ENCODE results near the gene MRPL46. TPM values are rescaled to one million over a fixed set of nuclear protein-coding genes. Genes with fewer than 3 reads are reported as not detected.

Gene MRPL46
- total and polyA plus RNA-seq, 2 of the 8 experiments (the other 6 are each of a cell fraction or from before 2014, with no cell fraction given): 17.2 to 24.5 TPM

DNA sequence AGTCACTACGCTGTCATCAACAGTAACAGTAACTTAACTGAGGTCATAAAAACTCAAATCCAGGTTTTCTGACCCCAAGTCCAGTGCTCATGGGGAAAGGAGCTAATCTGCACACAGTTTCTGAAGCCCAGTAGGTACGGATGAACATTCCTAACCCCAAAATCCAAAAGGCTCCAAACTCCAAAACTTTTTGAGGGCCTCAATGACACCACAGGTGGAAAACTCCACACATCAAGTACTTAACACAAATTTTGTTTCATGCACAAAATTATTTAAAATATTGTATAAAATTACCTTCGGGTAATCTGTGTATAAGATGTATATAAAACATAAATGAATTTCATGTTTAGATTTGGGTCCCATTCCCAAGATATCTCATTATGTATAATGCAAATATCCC, 10.5 kb downstream of the MRPL46 start:
- Histone ChIP-seq H3K27ac (ENCODE audit: low read depth, low read length) (no peak overlapping the region), H3K18ac (ENCODE audit: extremely low read depth, low read length) (no peak overlapping the region), H3K4me2 (ENCODE audit: insufficient read depth in 1 of 2, low read depth in 2 of 2, low read length in 2 of 2) (no peak overlapping the region), H2BK120ac (replicated peaks; ENCODE audit: low read depth, low read length) (no peak overlapping the region), H2AK5ac (ENCODE audit: low read depth, low read length) (no peak overlapping the region), H2BK15ac (ENCODE audit: low read length) (no peak overlapping the region), H2BK20ac (ENCODE audit: low read length) (no peak overlapping the region), H3K23me2 (ENCODE audit: low read depth, low read length) (0 out of 2 replicates have a peak, but pooled peaks cover 1% of the 10 kb centered on the region), H3K9ac (replicated peaks in 1 of 4; ENCODE audit: extremely low read depth in 1 of 4, low read depth in 3 of 4, low read length in 3 of 4) (no peak overlapping the region), H4K91ac (replicated peaks; ENCODE audit: insufficient read length, low read length) (no peak overlapping the region), H2BK12ac (ENCODE audit: low read depth, low read length) (no peak overlapping the region), H3K79me1 (ENCODE audit: low read depth, low read length) (no peaks in the 10 kb centered on the region), H4K20me1 (replicated peaks in 1 of 2; ENCODE audit: control insufficient read depth in 1 of 2, insufficient read depth in 2 of 2, low read length in 2 of 2) (no peaks in the 10 kb centered on the region), H3K27me3 (replicated peaks in 1 of 4; ENCODE audit: control insufficient read depth in 3 of 4, extremely low read depth in 1 of 4, insufficient read depth in 3 of 4, low read length in 3 of 4) (no peaks in the 10 kb centered on the region; a peak in 1 of 7 replicates), H4K8ac (ENCODE audit: extremely low read depth, insufficient read depth, low read length) (no peak overlapping the region), H3K9me3 (ENCODE audit: insufficient read depth in 2 of 2, low read depth in 1 of 2, low read length in 1 of 2) (no peaks in the 10 kb centered on the region), H3K79me2 (ENCODE audit: control insufficient read depth in 1 of 2, insufficient read depth in 2 of 2, low read length in 2 of 2) (no peaks in the 10 kb centered on the region), H3K4me1 (replicated peaks in 1 of 4; ENCODE audit: control insufficient read depth in 3 of 4, insufficient read depth in 4 of 4, low read length in 3 of 4) (no peaks in the 10 kb centered on the region; a peak in 1 of 7 replicates), H2AFZ (ENCODE audit: low read length) (no peak overlapping the region), H2BK5ac (ENCODE audit: low read depth, low read length) (no peak overlapping the region), H3K14ac (ENCODE audit: insufficient read length) (no peak overlapping the region), H4K5ac (ENCODE audit: insufficient read length, low read depth, low read length) (no peak overlapping the region), H3K56ac (replicated peaks; ENCODE audit: insufficient read length, low read depth, low read length) (no peak overlapping the region), H3K23ac (ENCODE audit: insufficient read length) (no peak overlapping the region), H3K4me3 (ENCODE audit: extremely low read depth in 1 of 4, insufficient read depth in 2 of 4, low read depth in 3 of 4, low read length in 4 of 4) (no peak overlapping the region), H3K36me3 (ENCODE audit: control insufficient read depth in 2 of 4, insufficient read depth in 4 of 4, low read length in 3 of 4) (peaks cover 3 to 20% (median 14%) of the 10 kb centered on the region in 4 experiments; a peak in 7 of 8 replicates), H3K4ac (replicated peaks; ENCODE audit: insufficient read length, low read depth, low read length) (no peak overlapping the region)
- FAIRE-seq: no peak
- WGBS, 2 experiments (ENCODE audit: extremely low coverage in 1 of 2, insufficient coverage in 1 of 2, insufficient read length in 1 of 2, insufficient replicate concordance in 2 of 2, low coverage in 1 of 2, low lambda C conversion rate in 2 of 2, missing lambda C conversion rate in 1 of 2): 94% methylated on average over 3 of the region's 3 CpGs; no CpG with 5 or more reads in 1 of the 2 experiments
- ChIA-PET POLR2A (ENCODE audit: partially characterized antibody) (interaction anchor here (0.9 to 3.1 kb wide), 2 partner anchors 9 to 11 kb away, joined by 4 to 20 read pairs; partner anchors contain the start of genes MRPL46 and MRPS11), CTCF (ENCODE audit: partially characterized antibody) (interaction anchor here (0.7 to 7.9 kb wide), 6 partner anchors 17 to 239 kb away, joined by 3 to 106 read pairs (median 8); no protein-coding TSS in a partner anchor)
- no peak for DNase-seq (ENCODE audit: low read depth in 1 of 2, low spot score in 2 of 2)
- no peak for TF ChIP-seq PHF8 (conservative IDR thresholded peaks at IDR 0.05; ENCODE audit: low read depth, low read length)
- TF ChIP-seq SIX5 (IDR thresholded peaks at IDR 0.05; ENCODE audit: low read depth, low read length): no peak
- no peak for TF ChIP-seq KDM4A (IDR thresholded peaks at IDR 0.05; ENCODE audit: low read depth, low read length, severe bottlenecking)
- TF ChIP-seq CBX8 (IDR thresholded peaks at IDR 0.05; ENCODE audit: borderline replicate concordance, low read depth, low read length): no peak
- TF ChIP-seq EGR1 (IDR thresholded peaks at IDR 0.05; ENCODE audit: borderline replicate concordance, low read depth, low read length): no peak
- TF ChIP-seq RBBP5 (IDR thresholded peaks at IDR 0.05; ENCODE audit: borderline replicate concordance, low read depth, low read length): no peak
- TF ChIP-seq CHD1 (IDR thresholded peaks at IDR 0.05; ENCODE audit: low read depth, low read length): no peak
- TF ChIP-seq, protein P1, sequence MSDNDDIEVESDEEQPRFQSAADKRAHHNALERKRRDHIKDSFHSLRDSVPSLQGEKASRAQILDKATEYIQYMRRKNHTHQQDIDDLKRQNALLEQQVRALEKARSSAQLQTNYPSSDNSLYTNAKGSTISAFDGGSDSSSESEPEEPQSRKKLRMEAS (IDR thresholded peaks at IDR 0.05): no peak
- no peak for TF ChIP-seq CREB1 (IDR thresholded peaks at IDR 0.05)
- no peak for TF ChIP-seq POLR2A (IDR thresholded peaks at IDR 0.05; ENCODE audit: control extremely low read depth in 1 of 2, low read depth in 2 of 2, low read length in 2 of 2)
- TF ChIP-seq TAF7 (optimal IDR thresholded peaks at IDR 0.05; ENCODE audit: borderline replicate concordance, low read depth, low read length): no peak
- no peak for TF ChIP-seq RNF2 (IDR thresholded peaks at IDR 0.05; ENCODE audit: borderline replicate concordance, low read depth, low read length, missing control alignments, poor library complexity, severe bottlenecking)
- no peak for TF ChIP-seq JUND (IDR thresholded peaks at IDR 0.05; ENCODE audit: low read length)
- TF ChIP-seq ASH2L (IDR thresholded peaks at IDR 0.05; ENCODE audit: low read length): no peak

All from H1 (cell line).